Erythroblast (primary cell): ENCODE results near the gene ZNF473.

Experiments used
- DNase-seq, 2 experiments: peaks; one replicate each; lab custom pipeline; 2025; lab: John Stamatoyannopoulos, UW
- GATA1 ChIP-seq: IDR thresholded peaks from 2 replicates; pipeline ENCODE4 v1.6.1; 2011; ENCODE audit warnings: low read depth, mild to moderate bottlenecking, control low read depth, low read length, moderate library complexity
- POLR2A ChIP-seq: IDR thresholded peaks from 2 replicates; pipeline ENCODE4 v1.6.1; 2011; ENCODE audit warnings: mild to moderate bottlenecking, low read length

The ZNF473 gene

DNA sequence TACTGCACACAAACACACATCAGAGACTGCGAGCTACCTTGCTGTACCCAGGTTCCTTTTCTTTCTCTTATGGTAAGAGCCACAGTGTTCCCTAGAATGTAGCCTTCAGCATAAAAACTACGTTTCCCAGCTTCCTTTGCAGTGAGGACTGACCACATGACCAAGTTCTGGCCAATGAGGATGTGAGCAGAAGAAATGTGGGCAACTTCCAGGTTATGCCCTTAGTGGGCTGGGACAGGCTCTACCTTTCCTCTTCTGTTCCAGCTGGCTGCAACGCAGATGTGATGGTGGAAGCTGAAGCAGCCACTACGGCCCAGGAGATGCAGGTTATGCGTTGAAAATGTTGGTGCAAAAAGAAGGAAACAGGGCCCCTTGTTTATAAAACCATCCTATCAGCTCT is 28.1 kb upstream of the ZNF473 start:
- no peak for TF ChIP-seq POLR2A
- DNase-seq = peak; percentile 30 to 60

DNA sequence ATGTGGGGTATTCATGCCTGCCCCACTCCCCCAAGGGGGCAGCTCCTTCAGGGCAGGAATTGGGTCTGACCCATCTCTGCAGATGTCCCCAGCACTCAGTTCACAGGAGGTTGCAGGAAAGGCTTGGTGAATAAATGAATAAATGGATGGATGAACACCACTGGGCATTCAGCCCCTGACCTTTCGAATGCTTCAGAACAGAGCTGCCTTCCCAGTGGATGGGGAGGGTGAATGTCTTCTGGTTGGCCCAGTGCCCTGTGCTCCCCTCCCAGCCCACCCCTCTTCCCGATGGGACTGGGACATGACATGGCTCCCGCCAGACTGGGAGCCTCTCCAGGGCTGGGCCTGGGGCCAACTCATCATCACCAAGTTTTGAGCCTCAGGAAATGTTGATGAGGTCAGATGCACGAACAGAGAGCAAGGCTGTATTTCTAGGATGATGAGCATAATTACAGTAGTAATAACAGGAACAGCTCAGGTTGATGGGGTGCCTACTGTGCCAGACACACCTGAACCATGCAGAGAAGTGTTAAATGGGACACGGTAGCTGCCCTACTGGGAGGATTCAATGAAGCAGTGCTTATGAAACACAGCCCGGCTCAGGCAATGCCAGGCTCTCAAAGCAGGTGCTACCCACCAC is 26.3 kb upstream of the ZNF473 start:
- no peak for TF ChIP-seq GATA1
- TF ChIP-seq POLR2A = no peak
- DNase-seq = no peak

DNA sequence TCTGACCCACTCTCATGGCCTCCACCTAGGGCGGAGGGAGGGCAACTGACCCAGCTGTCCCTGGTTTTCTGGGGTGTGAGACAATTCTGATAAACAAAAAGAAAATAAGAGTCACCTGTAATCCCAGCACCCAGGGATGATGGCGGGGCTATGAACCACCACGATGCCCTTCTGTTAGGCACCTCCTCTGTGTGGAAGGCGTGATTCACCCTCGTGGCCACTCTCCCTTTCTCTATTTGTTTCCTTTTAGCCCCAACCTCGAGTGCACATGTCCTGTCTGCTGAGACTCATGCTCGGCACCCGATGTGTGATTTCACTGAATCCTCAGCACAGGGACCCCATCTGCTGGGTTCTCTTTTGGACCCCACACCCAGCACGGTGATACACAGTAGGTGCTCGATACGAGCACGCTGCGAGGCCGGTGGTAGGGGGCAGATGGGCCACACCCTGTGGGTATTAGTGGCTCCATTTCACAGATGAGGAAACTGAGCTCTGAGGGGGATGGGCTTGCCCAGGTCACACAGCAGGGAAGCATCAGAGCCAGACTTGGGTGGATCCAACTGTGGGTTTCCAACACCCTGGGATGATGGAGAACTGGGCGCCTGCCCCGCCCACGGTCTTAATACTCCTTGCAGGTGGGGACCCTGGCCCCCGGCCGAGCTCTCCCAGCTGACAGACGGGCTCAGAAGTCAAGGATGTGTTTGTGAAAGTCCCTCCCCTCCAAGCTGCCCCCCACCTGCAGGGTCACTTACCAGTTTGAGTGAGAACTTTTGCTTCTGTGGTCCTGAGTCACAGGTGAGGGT is 25.6 kb upstream of the ZNF473 start:
- DNase-seq = no peak

DNA sequence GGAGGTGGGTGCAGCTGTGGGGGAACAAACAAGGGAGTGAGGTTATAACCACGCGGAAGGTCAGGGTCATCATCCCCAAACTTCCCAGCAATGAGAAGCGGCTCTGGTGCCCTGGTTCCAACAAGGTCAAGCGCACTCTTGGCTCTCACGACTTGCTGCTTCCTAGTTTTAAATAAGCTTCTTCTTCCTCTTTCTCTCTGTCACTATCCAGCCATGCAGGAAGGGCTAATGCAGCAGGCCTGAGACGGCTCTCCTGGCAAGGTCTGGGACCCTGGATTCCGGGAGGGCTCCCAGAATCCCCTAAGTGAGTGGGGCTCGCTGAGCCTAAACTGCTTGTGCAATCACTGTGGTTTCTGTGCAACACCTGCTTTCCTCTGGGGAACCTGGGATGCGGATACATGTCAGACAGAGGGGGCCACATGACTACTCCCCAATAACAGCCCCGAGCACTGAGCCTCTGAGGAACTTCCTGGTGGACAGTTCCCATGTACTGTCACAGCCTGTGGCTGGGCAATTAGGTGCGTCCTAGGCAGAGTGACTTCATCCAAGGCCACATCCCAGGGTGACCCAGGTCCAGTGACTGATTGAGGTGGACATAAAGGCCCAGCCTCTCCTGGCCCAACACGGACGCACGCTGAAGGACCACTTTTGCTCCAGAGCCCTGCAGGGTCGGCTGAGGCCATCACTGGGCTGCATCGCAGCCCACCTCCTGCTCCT is 24.8 kb upstream of the ZNF473 start:
- TF ChIP-seq GATA1 = no peak
- no peak for TF ChIP-seq POLR2A
- no peak for DNase-seq

More for the DNA sequence above, 25.6 kb upstream of the ZNF473 start:
- no peak for TF ChIP-seq POLR2A
- TF ChIP-seq GATA1 = no peak

DNA sequence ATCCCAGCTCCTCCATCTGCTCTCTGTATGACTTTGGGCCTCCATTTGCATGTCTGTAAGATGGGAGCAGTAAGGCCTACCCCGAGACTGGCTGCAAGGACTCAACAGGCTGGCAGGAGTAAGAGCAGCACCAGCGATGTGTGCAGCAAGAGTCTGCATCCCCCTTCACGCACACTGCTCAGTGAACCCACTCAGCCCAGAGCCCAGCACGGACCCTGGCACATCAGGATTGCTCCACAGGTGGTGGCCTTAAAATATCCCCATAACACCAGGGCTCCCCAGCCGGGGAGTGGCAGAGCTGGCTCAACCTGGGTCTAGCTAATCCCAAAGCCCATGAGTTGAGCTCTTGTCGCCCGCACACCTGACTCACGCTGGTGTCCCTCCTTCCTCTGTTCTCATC is 24.0 kb upstream of the ZNF473 start:
- TF ChIP-seq POLR2A = no peak
- TF ChIP-seq GATA1 = no peak
- DNase-seq = no peak

DNA sequence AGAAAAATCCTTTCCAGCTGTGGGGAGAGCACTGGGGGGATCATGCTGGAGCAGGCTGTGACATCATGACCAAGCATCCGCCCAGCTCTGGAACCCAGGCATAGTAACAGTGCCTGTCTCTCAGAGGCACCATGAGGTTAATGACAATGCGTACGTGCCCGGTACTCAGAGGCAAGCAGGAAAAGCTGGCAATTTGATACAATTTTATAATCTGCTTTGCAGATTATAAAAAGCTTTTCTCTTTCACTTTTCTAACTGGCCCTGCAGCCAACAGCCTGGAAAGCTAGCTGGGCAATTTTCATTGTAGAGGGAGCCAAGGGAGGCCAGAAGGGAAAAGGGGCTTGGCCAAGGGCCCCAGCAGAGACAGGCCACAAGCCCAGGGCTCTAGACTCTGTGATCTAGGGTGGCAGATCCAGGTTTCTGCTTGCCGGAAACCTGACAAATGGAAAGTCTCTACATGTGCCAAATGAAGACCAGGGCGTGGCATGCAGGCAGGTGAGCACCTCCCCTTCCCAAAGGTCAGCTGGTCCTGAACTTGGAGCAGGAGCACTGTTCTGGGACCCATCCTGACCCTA is 23.3 kb upstream of the ZNF473 start:
- TF ChIP-seq GATA1 (no peak), POLR2A (no peak)
- no peak for DNase-seq

DNA sequence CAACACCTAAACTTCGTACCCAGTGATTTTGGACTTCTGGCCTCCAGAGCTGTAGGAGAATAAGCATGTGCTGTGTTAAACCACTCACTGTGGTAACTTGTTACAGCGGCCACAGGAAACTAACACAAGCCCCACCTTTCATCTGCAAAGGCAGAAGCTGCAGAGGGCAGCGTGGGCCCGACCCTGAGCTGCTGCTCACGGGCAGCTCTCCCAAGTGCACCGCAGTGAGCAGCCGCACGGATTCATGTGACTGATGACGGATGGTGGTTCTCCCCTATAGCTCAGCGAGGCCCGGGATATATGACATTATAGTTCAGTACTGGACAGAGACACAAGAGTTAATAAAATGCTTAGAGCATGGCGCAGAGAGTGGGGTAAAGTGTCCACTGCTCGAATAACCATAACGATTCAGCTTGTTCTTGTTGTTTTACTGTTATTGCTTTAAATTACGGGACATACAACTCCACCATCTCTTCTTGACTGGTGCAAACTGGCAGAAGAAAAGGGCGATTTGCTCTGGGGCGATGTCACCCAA is 22.5 kb upstream of the ZNF473 start:
- DNase-seq = no peak
- TF ChIP-seq POLR2A (no peak), GATA1 (no peak)

DNA sequence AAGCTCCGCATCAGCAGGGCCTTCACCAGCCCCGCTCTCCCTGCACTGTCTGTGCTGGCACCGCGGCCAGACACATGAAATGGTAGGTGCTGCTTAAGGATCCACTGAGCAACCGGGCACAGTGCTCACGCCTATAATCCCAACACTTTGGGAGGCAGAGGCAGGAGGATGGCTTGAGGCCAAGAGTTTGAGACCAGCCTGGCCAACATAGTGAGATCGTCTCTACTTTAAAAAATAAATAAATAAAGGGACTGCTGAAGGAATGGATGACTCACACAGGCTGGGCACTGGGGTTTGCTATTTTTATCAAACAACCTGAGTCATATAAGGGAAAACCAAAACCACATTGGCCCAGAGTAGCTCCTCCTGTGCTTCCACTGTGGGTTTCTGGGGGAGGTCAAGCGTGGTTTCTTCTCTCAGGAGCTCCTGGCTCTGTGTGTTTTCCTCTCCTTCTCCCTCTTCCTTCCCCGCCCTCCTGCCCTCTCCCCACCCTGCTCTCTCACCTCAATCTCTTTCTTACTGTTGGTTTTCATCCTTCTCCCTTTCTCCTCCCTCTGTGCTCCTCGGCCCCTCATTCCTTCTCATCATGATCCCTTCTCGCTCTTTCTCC is 21.9 kb upstream of the ZNF473 start:
- TF ChIP-seq POLR2A = no peak
- no peak for TF ChIP-seq GATA1
- DNase-seq = peak in 1 of 2 experiments; percentile 65

DNA sequence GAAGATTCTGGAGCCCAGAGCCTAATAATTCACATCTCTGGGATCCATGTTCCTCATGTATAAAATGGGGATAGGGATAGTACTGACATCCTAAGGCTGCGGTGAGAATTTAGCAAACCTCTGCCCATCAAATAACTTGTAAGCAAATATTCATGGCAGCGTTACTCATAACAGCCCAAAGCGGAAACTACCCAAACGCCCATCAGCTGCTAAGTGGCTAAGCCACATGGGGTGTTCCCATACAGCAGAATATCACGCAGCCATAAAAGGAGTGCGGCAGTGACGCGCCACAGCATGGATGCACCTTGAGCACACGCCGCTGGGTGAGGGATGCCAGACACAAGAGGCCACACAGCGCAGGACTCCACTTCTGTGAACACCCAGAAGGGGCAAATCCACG is 20.4 kb upstream of the ZNF473 start:
- no peak for TF ChIP-seq POLR2A
- TF ChIP-seq GATA1 = no peak
- no peak for DNase-seq

DNA sequence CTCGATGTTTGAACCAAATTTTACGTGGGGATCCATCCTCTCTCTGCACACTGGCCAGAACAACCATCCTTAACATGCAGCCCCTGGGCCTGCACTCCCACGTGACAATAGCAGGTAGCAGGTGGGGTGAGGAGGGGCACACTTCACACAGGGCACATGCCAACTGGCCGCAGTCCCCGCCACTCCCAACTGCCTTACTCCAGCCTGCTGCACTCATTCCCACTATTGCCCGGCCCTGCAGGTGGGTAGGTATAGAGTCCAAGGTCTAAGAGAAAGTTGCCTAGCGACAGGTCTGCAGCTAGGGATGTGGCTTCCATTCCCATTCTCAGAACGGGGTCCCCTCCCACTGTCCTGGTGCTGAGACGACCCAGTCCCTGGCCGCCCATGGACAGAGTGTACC is 18.6 kb upstream of the ZNF473 start:
- DNase-seq = no peak

DNA sequence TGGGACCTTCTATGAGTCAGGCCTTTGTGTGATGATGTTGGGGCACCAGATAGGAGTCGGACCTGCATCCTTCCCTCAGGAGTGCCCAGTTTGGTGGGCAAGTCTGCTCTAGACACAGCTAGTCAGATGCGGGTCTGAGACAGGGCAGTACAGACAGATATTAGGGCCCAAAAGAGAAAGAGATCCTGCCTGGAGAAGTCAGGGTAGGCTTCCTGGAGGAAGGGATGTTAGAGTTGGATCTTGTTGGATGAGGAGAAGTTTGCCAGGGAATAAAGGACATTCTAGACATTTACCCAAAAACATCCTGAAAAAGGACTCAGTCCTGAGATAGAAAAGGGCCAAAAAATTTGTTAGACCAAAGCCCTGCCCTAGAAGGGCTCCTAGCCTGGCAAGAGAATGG is 17.9 kb upstream of the ZNF473 start:
- no peak for TF ChIP-seq GATA1
- no peak for TF ChIP-seq POLR2A
- no peak for DNase-seq

More for the DNA sequence above, 18.6 kb upstream of the ZNF473 start:
- no peak for TF ChIP-seq POLR2A
- TF ChIP-seq GATA1 = no peak

DNA sequence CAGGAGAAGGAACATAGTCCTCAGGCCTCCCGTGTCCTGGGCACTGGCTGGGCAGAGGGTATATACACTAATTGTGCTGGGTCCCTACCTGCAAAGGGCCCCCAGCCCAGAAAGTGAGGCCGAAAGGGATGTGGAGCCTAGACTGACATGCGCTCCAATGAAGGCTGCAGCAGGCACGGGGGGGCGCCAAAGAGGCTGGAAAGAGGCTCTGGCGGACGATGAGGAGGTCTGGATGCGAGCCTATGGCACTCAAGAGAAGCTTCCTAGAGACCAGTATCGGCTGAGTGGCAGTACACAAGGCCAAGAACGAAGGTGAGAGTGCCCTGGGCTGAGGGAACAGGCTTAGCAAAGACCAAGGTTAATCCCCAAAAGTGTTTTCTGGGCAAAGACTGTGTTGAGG is 17.3 kb upstream of the ZNF473 start:
- DNase-seq = peak in 1 of 2 experiments; percentile 42
- TF ChIP-seq GATA1 = no peak
- no peak for TF ChIP-seq POLR2A

DNA sequence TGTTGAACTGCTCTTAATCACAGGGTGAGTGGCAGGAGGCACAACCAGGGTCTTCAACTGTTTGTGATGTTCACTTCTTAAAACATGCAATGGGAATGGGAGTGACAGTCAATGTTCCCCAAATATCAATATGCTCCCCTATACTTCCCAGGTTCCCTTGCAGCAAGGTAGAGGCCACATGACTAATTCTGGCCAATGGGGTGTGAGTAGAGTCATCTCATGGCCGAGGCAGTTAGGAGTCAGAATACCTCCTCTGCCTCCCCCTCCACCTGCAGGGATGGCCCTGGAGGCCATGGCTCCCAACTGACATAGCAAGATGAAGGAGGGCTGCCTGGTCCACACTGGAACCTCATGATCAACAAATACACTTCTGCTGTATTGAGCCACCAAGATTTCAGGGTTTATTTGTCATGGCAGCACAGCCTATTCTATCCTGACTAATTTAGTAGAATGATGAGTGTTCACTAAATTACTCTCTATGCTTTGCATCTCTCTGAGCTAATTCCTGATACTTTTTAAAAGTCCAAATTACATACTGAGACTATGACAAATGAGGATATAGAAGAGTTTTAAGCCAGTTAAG is 9.5 kb upstream of the ZNF473 start:
- TF ChIP-seq GATA1 (no peak), POLR2A (no peak)
- DNase-seq = no peak
